Measurements from ENCODE around the gene ATG2B.

The ATG2B gene

GRCh38 chr14:96271421-96271762 lies 91.7 kb downstream of the ATG2B start:
- no peak for DNase-seq (ENCODE audit: low spot score)

DNA sequence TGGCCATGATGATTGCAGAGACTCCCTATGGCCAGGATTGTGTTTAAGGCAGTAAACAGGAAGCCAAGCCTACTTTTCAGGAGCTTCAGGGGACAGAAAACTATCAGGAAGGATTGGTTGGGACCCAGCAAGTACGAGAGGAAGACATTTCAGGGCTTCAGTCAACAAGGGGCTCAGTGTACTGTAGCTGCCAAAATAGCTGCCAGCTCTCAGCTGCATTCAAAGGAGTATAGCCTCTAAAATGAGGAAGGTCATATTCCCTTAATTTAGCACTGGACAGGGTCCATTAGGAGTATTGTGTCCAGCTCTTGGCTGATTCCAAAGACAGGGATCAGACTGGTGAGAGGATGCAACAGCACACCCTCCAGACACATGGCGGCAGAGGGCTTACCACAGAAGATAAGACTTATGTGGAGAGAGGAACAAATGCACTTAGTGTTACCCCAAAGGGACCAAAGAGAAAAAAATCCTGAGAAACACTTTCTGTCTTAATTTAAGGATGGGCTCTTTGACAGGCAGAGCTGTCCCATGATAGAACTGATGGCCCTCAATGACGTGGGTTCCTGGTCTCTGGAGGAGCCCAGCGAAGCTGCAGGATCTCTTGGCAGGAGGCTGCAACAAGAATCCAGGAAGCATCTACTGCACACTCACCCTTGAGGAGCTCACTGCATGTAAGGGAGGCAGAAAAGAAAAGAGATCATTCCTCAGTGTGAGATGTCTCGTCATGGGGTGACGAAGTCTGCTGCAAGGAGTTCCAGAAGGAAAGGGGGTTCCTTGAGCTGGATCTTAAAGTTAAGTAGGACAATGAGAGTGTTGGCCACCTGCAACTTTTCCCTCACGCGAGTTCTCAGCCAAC lies 92.3 kb downstream of the ATG2B start:
- DNase-seq (ENCODE audit: low spot score), result no peak

- DNase-seq (ENCODE audit: low spot score), result no peak
These were observed 93.8 kb downstream of the ATG2B start for GRCh38 chr14:96269359-96269710.

DNA sequence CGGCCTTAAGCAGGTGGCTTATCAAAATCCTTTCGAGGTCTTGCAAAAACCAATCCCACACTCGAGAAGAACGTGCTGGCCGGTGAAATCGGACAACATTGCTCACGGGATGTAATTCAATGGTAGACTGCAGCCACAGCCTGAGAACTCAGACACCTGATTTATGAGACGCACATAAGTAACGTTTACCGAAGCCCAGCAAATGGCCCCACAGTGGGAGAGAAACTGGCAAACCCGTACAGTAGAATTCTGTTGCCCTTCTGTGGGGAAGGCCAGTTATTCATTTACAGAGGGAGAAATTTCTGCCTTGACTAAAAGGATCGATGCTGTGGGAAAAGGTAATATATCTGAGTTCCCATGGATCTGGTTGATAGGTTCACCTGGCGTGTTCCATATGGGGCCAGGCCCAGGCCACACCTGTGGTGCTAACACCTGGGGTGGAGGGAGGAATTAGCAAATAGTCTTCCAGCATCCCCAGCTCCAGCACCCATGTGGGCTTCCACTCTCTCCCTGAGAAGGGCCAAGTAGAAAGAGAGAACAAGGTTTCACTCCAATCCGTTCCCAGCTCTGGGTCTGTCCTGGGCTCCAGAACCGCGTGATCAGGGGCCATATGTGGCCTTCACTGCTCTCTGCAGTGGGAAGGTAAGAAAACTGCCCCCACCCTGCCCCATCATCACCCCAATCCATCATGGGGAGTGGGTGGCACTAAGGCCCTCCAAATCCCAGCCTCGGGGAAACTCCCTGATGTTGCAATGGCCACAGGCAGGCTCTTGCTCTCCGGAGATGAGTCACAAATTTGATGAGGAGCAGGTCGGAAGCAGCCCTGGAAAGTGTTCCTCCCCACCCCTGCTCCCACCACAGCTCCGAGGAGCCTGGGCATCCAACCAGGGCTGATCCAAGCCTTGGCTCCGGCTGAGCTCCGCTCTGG lies 94.4 kb downstream of the ATG2B start:
- no peak for DNase-seq (ENCODE audit: low spot score)

GRCh38 chr14:96267916-96268315 lies 95.2 kb downstream of the ATG2B start:
- no peak for DNase-seq (ENCODE audit: low spot score)

- peak; percentile 75 for DNase-seq (ENCODE audit: low spot score)
These were observed 95.8 kb downstream of the ATG2B start for GRCh38 chr14:96267336-96267735.

DNA sequence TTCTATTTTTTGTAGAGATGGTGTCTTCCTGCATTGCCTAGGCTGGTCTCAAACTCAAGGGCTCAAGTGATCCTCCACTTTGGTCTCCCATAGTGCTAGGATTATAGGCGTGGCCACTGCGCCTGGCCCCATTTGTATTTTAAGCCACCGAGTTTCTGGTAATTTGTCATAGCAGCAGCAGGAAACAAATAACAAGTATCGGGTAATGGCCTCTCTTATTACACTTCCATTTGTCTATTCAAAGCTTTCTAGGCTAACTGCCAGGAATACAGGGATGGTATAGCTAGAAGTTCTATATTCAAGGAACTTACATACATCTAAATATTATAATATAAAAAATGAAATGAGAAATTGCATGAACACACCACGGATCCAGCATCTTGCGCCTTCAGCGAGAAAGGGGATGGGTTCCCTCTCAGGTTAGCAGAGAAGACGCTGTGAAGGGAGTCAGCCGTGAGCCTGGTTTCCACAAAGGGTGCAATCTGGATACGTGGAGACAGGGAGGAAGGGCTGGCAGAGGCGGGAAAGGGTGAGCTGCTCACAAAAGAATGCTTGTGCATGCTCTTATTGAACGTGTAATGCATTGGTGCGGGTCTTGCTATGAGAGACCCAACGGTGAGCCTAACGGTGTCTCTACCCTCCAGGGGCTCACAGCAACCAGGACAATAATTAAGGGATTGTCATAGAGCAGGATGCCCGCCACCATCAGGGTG lies 97.6 kb downstream of the ATG2B start:
- no peak for DNase-seq (ENCODE audit: low spot score)

- no peak for DNase-seq (ENCODE audit: low spot score)
These were observed 98.3 kb downstream of the ATG2B start for GRCh38 chr14:96264853-96265252.

DNA sequence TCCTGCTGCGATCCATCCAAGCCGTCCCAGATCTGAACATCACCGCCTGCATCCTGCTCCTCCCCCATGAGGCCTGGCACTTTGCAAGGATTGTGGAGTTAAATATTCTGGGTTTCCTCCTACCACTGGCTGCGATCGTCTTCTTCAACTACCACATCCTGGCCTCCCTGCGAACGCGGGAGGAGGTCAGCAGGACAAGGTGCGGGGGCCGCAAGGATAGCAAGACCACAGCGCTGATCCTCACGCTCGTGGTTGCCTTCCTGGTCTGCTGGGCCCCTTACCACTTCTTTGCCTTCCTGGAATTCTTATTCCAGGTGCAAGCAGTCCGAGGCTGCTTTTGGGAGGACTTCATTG lies 99.0 kb downstream of the ATG2B start:
- DNase-seq (ENCODE audit: low spot score), result no peak

- no peak for DNase-seq (ENCODE audit: low spot score)
These were observed 99.6 kb downstream of the ATG2B start for GRCh38 chr14:96263347-96264199.

DNA sequence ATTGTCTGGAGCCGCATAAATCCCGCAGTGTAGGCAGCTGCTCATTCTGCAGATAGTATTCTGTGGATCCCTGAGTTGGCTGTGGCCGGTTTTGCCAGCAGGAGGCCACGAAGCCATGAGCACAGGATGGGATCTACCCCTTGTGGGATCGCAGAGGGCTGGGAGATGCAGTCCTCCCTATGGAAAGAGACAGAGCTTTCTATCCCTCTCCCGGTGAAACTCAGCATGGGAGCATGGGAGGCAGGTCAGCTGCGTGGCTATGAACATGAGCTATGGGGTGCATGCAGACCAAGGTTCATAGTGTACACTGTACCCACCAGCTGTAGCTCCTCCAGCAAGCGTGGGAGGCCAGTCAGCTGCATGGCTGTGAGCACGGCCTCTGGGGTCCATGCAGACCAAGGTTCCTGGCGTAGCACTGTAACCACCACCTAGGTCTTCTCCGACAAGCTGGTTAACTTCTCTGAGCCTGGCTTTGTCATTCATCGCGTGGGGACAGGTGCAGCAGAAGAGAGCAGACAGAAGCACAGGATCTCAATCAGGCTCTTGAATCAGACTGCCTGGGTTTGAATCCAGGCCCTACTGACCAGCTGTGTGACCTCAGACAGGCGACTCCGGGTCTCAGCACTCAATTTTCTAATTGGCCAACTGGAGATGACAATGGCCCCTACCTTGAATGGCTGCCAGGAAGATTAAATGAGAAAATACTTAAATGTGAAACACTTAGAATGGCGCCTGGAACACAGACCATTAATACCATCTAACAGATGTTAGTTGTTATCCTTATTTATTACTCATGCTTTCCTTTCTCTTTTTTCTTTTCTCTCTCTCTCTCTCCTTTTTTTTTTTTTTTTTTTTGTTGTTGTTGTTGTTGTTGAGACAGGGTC lies 101.1 kb downstream of the ATG2B start:
- DNase-seq (ENCODE audit: low spot score), result no peak

- no peak for DNase-seq (ENCODE audit: low spot score)
These were observed 102.1 kb downstream of the ATG2B start for GRCh38 chr14:96261053-96261452.

- DNase-seq (ENCODE audit: low spot score), result no peak
These were observed 102.8 kb downstream of the ATG2B start for GRCh38 chr14:96260341-96260821.

GRCh38 chr14:96257900-96258299 lies 105.2 kb downstream of the ATG2B start:
- no peak for DNase-seq (ENCODE audit: low spot score)

- DNase-seq (ENCODE audit: low spot score), result no peak
These were observed 106.1 kb downstream of the ATG2B start for GRCh38 chr14:96257056-96257455.

DNA sequence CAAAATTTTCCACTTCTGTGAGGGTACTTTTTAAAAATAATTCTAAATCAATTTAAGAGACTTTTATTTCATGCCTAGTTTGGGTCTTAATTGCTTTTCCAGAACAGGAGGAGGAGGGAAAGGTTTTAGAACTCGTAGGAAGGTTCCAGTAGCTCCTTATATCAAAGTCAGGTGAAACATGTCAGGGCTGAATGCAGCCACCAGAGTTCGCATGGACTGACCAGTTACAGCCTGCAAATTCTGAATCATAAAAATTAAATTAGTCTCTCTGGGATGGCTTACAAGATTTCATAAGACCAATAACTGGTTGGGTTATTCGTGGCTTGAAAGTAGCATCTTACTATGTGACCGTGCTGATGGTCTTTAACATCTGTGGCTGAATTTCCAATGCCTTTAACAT lies 106.7 kb downstream of the ATG2B start:
- no peak for DNase-seq (ENCODE audit: low spot score)

DNA sequence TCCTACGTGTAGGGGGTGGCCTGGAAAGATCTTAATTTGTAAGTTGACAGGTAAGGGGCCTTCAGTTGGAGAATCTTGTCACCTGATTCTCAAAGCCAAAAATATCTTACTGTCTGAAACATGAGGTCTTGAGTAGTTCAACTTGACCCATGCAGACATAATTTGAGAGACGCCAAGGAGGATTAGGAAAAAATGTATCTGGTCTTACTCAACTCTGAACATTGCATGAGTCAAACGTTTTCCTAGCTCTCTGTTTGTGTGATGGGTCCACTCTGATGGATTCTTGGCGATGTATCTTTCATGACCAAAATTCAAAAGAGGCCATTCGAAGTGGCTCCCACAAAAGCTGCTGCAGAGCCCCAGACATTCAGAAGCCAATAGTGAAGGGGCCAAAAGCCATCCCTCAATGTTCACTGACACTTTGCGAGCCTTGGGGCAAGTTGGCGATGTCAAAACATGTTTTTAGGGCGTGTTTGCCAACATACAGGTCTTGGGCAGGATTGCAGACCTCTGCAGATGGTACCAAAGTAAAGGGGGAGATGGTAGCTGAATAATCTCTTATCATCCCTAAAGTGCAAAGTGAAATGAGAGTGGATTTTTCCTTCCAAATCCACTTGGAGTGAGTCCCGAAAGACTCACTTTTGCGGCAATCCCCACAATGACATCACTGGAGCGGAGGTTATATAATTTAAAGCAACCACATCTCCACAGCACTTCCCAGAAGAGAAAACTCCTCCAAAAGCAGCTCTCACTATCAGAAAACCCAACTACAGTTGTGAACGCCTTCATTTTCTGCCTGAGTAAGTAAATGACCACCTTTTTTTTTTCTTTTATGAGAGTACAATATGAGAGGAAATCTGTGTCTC lies 107.4 kb downstream of the ATG2B start, which contains the start of gene BDKRB1:
Gene BDKRB1 (plus strand): TSS at position 710 of the 866 bp plus-strand sequence. CDS start 7,473 bp downstream, outside the sequence.
- no peak for DNase-seq (ENCODE audit: low spot score)

DNA sequence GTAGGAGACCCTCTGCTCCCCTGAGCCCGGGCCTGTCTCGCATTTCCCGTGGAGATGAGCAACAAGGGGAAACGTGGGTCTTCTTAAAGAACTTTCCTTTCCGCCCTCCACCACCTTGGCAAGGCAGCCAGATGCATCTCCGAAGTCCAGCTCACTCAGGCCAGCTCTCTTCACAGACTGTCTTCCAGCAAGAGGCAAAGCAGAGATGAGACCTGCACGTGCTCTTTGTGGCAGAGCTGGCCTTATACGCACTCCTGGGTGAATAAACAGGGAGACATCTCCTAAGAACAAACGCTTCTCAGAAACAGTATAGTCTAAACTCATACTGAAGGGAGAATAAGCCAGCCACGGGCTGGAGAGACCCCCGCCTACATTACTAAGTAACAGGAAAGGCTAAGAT lies 108.5 kb downstream of the ATG2B start:
- no peak for DNase-seq (ENCODE audit: low spot score)

- DNase-seq (ENCODE audit: low spot score), result no peak
These were observed 110.1 kb downstream of the ATG2B start for GRCh38 chr14:96252999-96253539.
